Adipose tissue (tissue), 3 donors: ENCODE results near the gene ZNF74. TPM values are rescaled to one million over a fixed set of nuclear protein-coding genes. Genes with fewer than 3 reads are reported as not detected.
"Not testable (repeated sequence)": the region's sequence is repeated elsewhere in the genome, so short reads cannot be mapped to it uniquely, and the experiment has no call there.

Experiments
- H3K27ac ChIP-seq: one replicate; pipeline ENCODE4 v1.5.1; 2013; ENCODE audit warnings: low read depth, low read length
- WGBS, 3 donors: extraction: QIAGEN DNeasy Blood & Tissue Kit; methylation state at CpG; one replicate each; pipeline ENCODE4 v1.1.7; 2013; 5-methylcytosine and 5-hydroxymethylcytosine counted together
- polyA plus RNA-seq, 3 donors: library from polyadenylated mRNA; stranded (reverse); fragments of 200-250 nt; gene quantifications; one replicate each; pipeline ENCODE4 v1.2.3, GENCODE V29; 2013
- donor health status: healthy with polysubstance abuse.
- donor health status: Bipolar disorder and iron deficiency.
- donor health status: healthy.

ZNF74 gene
- polyA plus RNA-seq, 3 donors, result 2.3 to 4.5 (median 2.5) TPM

DNA sequence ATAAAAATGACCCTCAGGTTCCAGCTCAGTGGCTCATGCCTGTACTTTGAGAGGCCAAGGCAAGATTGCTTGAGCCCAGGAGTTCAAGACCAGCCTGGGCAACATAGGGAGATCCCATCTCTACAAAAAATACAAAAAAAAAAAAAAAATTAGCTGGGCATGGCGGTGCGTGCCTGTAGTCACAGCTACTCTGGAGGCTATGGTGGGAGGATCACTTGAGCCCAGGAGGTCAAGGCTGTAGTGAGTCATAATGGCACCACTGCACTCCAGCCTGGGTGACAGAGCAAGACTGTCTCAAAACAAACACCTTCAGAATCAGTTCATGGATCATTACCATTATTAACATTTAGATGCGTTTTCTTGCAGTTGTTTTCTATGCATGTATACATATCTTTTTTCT, 15.4 kb downstream of the ZNF74 start:
- H3K27ac ChIP-seq, result not testable (repeated sequence)
- WGBS, 3 donors, result 90 to 98% (median 97%) methylated on average over 3 of the region's 3 CpGs

DNA sequence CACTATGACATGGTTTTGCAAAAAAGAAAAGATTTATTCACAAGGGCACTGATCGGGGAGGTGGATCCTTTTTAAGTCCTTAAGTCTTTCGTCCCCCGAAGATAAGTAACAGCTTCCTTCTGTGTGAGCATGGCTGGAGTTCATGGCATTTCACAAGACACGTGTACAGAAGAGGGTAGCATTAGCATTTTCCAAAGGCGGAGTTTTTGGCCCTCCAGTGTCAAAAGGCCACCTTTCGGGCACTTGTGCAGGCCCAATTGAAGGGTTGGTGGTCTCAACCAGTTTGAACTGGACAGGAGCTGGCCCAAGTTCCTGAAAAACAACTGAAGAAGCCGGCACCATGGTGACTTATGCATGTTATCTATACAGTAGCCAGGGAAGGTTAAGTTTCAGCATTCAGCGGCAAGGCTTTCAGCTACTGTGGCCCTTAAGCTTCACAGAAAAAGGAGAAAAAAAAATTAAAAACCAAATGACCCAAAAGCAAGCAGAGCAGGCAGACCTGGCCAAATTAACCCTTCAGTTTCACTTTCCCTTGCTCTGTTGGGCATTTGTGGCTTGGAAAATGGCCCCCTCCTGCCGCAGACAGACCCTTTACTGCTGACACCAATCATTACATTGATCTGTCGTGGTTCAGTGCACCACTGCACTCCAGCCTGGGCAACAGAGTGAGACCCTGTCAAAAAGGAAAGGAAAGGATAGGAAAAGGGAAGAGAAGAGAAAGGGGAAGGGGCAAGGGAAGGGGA, 18.7 kb downstream of the ZNF74 start:
- 61 to 66% (median 64%) methylated on average over 10 of the region's 10 CpGs for WGBS, 3 donors

DNA sequence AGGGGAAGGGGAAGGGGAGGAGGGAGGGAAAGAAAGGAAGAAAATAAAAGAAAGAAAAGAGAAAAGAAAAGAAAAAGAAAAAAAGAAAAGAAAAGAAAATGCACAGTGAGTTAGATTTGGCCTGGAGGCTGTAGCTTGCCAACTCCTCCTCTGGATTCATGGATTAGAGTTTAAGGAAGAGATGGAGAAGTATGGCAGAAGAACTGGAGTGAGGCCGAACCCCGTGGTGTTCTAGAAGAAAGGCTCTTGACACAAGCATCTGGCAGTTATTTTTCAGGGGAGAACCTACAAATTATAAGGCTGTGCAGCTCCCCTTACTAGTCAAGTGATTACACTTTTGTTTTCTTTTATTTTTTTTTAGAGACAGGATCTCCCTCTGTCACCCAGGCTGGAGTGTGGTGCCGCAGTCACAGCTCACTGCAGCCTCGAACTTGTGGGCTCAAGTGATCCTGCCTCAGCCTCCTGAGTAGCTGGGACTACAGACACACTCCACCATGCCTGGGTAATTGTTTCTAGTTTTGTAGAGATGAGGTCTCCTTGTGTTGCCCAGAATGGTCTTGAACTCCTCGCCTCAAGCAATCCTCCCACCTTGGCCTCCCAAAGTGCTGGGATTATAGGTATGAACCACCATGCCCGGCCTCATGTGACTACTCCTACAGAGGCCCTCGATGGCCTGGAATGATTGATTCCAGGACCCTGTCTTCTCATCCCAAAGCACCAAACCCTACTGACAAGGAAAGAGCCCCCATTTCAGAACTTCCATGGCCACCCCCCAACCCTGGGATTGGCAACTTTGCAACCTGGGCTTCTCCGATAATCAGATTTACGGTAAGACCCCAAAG, 19.5 kb downstream of the ZNF74 start:
- 88 to 93% (median 92%) methylated on average over 9 of the region's 9 CpGs for WGBS, 3 donors
- no peak overlapping the region for H3K27ac ChIP-seq

More for the DNA sequence above, 18.7 kb downstream of the ZNF74 start:
- no peak overlapping the region for H3K27ac ChIP-seq

DNA sequence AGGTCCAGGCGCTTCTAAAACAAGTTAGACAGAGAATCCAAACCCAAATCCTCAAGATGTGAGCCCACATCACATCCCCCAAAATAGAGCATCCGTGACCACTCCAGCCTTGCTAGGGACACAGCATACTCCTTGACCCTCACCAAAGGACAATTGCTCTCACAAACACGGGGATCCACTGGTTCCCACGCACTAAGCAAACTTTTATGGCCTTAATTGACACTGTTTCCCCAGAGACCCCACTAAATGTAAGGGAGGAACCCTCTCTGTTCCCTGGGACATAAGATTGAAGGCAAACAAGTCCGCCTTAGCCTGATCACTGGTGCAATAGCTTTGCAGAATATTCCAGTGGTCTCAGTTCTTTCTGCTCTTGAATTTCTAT, 20.1 kb downstream of the ZNF74 start:
- 82 to 88% (median 83%) methylated on average over 5 of the region's 5 CpGs for WGBS, 3 donors
- H3K27ac ChIP-seq, result no peak overlapping the region

DNA sequence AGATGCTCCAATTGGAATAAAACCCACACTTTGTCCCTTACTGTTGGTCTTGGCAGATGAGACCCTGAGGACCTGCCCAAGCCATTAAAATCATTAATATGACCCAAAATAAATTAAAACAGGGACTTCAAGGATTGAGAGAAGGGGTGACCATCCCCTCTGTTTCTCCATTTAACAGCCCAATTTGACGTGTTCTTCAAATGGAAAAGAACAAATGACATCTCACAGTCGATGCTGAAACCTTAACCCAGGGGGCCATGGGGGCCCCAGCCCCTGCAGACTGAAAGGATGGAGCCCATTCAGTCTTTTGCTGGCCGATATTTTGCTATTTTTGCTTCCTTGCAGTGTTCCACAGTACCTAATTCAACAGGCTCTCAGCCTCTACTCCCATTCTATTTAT, 20.5 kb downstream of the ZNF74 start:
- WGBS, 3 donors, result 61 to 70% (median 65%) methylated on average over 3 of the region's 3 CpGs

DNA sequence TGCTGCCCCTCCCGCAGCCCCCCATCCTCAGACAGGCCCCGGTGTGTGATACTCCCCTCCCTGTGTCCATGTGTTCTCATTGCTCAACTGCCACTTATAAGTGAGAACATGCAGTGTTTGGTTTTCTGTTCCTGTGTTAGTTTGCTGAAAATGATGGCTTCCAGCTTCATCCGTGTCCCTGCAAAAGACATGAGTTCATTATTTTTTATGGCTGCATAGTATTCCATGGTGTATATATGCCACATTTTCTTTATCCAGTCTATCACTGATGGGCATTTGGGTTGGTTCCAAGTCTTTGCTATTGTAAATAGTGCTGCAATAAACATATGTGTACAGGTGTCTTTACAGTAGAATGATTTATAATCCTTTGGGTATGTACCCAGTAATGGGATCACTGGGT, 21.3 kb downstream of the ZNF74 start:
- 82 to 92% (median 88%) methylated on average over 3 of the region's 3 CpGs for WGBS, 3 donors
- H3K27ac ChIP-seq, result not testable (repeated sequence)

More for the DNA sequence above, 20.5 kb downstream of the ZNF74 start:
- no peak overlapping the region for H3K27ac ChIP-seq

DNA sequence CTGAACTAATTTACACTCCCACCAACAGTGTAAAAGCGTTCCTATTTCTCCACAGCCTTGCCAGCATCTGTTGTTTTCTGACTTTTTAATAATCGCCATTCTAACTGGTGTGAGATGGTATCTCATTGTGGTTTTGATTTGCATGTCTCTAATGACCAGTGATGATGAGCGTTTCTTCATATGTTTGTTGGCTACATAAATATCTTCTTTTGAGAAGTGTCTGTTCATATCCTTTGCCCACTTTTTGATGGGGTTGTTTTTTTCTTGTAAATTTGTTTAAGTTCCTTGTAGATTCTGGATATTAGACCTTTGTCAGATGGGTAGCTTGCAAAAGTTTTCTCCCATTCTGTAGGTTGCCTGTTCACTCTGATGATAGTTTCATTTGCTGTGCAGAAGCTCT, 21.7 kb downstream of the ZNF74 start:
- 73 to 88% (median 85%) methylated on average over 3 of the region's 3 CpGs for WGBS, 3 donors
- H3K27ac ChIP-seq, result not testable (repeated sequence)

DNA sequence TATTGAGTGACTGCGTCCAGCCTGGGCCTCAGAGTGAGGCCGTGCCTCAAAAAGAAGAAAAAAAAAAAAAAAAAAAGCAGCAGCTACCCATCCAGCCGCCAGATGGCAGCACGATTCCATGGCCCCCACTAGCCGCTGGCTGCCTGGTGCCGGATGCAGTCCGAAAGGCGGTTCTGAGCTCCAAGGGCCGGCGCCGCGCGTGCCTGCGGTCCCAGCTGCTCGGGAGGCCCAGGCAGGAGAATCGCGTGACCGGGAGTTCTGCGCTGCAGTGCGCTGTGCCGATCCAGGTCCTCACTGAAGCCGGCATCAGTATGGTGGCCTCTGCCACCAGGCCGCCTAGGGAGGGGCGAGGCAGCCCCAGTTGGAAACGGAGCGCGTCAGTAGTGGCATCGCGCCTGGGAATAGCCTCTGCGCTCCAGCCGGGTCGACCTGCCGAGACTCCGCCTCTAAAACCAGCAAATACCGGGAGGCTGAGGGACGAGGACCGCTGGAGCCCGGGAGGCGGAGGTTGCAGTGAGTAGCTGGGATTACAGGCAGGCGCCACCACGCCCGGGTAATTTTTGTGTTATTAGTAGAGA, 24.3 kb downstream of the ZNF74 start:
- H3K27ac ChIP-seq, result no peak overlapping the region
- 12 to 18% (median 16%) methylated on average over 41 to 42 of the region's 42 CpGs for WGBS, 3 donors

DNA sequence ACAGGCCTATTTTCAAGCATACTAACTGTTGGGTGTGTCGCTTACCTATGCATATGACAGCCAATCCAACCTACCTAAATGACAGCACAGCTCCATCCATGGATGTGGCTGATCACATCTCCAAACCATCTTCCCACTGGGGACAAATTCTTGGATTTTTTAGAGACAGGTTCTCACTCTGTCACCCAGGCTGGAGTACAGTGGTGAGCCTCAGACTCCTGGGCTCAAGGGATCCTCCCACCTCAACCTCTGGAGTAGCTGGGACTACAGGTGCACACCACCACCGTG, 25.7 kb downstream of the ZNF74 start:
- 95 to 100% (median 97%) methylated on average over 2 of the region's 2 CpGs for WGBS, 3 donors
- H3K27ac ChIP-seq, result no peak overlapping the region

DNA sequence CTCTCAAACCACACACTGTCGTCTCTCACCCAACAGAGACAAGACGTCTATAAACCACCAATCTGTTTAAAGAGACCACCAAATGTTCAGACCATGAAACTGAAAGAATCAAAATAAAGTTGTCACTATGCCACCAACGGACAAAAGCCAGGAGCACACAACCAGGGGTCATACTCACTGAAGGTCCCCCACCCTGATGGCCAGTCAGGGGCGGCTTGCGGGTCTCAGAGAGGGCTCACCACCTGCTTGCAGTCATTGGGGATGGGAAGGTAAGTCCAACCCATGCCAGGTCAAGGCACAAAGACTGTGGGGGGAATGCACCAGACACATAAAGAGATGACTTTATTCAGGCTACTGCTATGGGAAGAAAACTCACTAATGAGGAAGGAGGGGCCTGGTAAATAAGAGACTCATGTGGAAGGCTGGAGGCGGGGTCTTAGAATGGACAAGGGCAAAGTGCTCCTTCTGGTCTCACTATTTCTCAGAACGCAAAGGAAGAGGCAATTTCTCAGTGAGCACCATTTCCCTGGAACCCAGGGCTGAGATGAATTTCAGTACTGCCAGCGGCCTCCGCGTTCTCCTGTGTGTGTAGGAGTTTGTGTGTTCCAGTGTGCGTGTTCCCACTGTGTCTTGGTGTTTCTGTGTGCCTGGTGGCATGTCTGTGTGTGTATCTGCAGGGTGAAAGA, 26.3 kb downstream of the ZNF74 start:
- WGBS, 3 donors, result 91 to 95% (median 93%) methylated on average over 11 of the region's 11 CpGs
- no peak overlapping the region for H3K27ac ChIP-seq

DNA sequence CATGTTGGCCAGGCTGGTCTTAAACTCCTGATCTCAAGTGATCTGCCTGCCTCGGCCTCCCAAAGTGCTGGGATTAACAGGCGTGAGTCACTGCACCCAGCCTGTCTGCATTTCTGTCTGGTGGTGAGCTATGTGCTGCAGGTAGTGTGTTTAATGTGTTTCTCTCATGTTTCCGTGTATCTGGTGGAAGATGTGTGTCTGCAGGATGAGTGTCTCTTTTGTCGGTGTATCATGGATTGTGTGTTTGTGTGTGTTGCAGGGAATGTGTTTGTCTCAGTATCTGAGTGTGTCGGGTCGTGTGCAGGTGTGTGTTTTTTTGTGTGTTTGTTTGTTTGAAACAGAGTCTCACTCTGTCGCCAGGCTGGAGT, 27.5 kb downstream of the ZNF74 start:
- H3K27ac ChIP-seq, result no peak overlapping the region
- WGBS, 3 donors, result 81 to 92% (median 90%) methylated on average over 7 of the region's 7 CpGs

DNA sequence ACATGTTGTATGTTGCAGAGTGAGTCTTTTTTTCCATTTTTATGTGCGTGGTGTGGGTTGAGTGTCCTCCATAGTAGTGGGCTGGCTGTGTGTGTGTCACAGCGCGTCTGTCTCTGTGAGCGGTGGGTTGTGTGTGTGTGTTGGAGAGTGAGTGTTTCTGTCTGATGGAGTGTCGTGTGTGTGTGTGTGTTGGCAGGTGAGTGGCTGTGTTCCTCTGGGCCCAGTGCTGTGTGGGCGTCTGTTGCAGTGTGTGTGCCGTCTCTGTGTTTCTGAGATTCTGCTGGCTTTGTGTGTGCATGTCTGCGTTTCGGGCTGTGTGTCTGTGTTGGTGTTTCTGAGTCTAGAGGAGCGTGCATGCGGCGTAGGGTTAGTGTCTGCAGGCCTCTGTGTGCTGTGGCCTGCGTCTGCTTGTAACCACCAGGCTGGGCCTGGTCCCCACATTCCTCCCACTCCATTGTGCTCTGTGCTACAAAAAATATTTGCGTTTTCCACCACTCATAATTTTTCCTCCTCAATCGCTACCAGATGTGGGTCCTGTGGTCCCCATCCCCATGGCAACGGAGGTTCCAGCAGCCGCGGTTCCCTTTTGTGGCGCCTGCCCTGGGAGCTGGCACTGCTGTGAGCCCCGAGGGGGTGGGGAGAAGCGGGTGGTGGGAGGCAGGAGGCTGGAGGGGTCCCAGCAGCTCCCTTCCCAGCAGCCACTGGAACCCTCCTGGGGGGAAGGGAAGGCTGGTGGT, 28.5 kb downstream of the ZNF74 start:
- H3K27ac ChIP-seq, result no peak overlapping the region
- 49 to 69% (median 52%) methylated on average over 21 of the region's 21 CpGs for WGBS, 3 donors

DNA sequence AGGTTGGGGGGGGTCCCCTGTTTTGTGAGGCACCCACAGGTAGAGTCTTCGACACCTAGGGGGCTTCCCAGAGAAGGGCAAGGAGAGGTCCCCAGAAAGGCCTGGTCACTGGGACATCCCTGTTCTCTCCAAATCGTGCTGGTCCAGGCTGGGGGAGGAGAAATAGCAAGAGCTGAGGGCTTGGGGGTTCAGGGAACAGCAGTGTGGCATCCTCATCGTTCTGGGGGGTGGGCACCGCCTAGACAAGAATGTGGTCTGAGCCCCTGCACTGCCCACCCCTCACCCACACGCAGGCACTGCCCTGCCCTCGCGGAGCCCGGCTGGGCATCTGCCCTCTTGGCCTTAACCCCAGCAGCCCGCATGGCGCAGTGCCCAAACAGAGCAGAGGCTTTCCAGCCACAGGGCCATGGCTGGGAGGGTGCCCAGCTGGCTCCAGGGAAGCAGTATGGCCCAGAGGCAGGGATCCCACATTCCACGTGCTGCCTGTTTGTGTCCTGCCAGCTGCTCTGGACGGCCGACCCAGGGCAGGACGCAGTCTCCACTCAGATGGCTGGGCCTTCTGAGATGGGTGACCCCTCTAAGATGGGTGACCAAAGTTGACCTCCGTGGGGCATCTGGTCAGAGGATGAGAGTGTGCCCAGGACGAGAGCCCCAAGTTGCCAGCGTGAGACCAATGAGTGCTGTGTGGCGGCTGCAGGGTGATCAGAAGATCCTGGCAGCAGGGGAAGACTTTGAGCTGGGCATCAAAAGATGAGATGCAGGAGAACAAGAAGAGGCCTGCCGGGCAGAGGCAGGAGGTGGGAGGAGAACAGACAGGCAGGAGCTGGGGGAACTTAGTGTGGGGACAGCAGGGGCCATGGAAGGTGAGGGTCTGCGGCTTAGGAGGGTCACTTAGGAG, 29.3 kb downstream of the ZNF74 start:
- 63 to 65% (median 64%) methylated on average over 19 to 20 of the region's 20 CpGs for WGBS, 3 donors
- no peak overlapping the region for H3K27ac ChIP-seq

DNA sequence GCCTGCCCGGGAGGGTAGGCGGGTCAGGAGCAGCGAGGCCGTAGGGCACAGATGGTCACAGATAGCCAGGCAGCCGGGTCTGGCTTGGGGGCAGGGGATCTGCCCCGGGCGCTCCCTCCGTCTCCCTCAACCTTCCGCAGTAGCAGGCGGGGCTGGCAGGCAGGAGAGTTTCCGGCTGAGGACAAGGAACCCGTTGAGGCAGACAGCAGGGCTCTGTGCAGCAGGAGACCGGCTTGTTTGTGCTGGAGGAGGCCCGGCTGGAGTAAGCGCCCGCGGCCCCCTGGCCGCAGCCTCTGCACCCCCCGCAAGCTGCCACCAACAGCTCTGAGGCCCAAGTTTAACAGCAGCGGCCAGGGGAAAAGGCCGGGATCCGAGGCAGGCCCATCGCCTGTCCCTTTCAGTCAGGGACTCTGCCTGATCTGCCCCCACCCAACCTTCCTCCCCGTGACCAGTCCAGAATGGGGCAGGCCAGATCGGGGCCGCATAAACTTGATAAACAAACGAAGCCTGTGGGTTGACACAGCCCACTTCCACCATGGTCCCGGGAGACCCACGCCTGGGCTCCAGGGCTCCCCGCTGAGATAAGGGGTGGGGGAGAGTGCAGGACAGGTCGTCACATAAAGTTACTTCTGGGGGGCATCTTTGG, 30.1 kb downstream of the ZNF74 start:
- 46 to 75% (median 74%) methylated on average over 28 to 31 of the region's 31 CpGs for WGBS, 3 donors
- no peak overlapping the region for H3K27ac ChIP-seq

DNA sequence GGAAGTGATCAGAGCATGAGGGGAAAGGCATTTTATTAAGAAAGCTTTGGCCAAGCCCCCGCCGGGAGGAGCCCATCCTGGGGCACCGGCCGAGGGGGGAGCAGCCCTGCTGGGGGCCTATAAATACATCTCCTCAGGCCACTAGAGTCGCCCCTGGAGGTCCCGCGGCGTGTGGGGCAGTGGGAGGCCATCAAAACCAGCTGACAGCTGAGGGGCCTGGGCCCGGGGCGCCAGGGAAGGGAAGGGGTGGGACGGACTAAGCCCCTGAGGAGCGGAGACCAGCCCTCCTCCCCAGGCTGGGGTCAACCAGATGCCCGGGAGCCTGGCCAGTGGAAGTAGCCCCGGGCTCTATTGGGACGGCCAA, 30.6 kb downstream of the ZNF74 start:
- WGBS, 3 donors, result 50 to 78% (median 70%) methylated on average over 15 of the region's 15 CpGs
- no peak overlapping the region for H3K27ac ChIP-seq

DNA sequence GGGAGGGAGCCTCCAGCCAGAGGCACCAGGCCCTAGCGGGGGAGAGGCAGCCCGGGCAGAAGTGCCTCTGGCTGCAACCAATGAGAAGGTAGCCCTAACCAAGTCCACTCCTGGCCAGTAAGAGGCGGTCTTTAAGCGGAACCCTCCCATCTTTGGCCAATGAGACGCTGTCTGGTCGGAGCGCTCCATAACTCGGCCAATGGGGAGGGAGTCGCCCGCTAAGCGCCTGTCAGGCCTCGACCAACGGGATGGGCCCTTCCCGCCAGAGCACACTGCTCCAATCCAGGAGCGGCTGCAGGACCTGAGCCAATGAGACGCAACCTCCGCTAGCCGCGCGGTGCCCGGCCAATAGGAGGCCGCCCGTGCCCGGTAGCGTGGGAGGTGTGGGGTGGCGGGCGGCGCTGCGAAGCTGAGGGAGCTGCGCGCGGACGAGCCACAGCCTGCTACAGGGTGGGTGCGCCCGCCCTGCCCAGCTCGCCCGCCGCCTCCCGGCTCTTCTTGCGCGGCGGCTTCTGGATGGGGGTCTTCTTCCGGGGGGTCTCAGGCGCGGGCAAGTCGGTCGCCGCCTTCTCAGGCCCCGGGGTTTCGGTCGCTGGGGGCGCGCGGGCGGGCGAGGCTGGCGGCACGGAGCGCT, 31.1 kb downstream of the ZNF74 start:
- no peak overlapping the region for H3K27ac ChIP-seq
- WGBS, 3 donors, result 37 to 68% (median 49%) methylated on average over 45 to 59 of the region's 59 CpGs
